Ishikawa (cell line): ENCODE results near the gene DCDC2.

Source experiments
- CEBPB ChIP-seq: IDR thresholded peaks from 2 replicates; pipeline ENCODE4 v1.6.1; 2012
- CREB1 ChIP-seq: IDR thresholded peaks from 2 replicates; pipeline ENCODE4 v1.6.1; 2012; ENCODE audit warnings: low read depth
- EGR1 ChIP-seq: IDR thresholded peaks from 2 replicates; pipeline ENCODE4 v1.6.1; 2012
- EP300 ChIP-seq: IDR thresholded peaks from 2 replicates; pipeline ENCODE4 v1.6.1; 2012; ENCODE audit warnings: borderline replicate concordance
- FOXM1 ChIP-seq: IDR thresholded peaks from 2 replicates; pipeline ENCODE4 v1.6.1; 2012; ENCODE audit warnings: low read depth, borderline replicate concordance
- MAX ChIP-seq: IDR thresholded peaks from 2 replicates; pipeline ENCODE4 v1.6.1; 2012
- NFIC ChIP-seq: IDR thresholded peaks from 2 replicates; pipeline ENCODE4 v1.6.1; 2012
- RAD21 ChIP-seq: IDR thresholded peaks from 2 replicates; pipeline ENCODE4 v1.6.1; 2012; ENCODE audit warnings: low read depth
- REST ChIP-seq: IDR thresholded peaks from 2 replicates; pipeline ENCODE4 v1.6.1; 2012; ENCODE audit warnings: low read depth, mild to moderate bottlenecking
- TAF1 ChIP-seq: IDR thresholded peaks from 2 replicates; pipeline ENCODE4 v1.6.1; 2012; ENCODE audit warnings: low read depth, mild to moderate bottlenecking
- TCF12 ChIP-seq: IDR thresholded peaks from 2 replicates; pipeline ENCODE4 v1.6.1; 2012; ENCODE audit warnings: low read depth
- TEAD4 ChIP-seq: IDR thresholded peaks from 2 replicates; pipeline ENCODE4 v1.6.1; 2012
- USF1 ChIP-seq: IDR thresholded peaks from 2 replicates; pipeline ENCODE4 v1.6.1; 2012
- YY1 ChIP-seq: IDR thresholded peaks from 2 replicates; pipeline ENCODE4 v1.6.1; 2012; ENCODE audit warnings: low read depth
- ZBTB7A ChIP-seq: IDR thresholded peaks from 2 replicates; pipeline ENCODE4 v1.6.1; 2012; ENCODE audit warnings: low read depth

DCDC2 gene

GRCh38 chr6:24344976-24345375, 12.9 kb downstream of the DCDC2 start:
- TF ChIP-seq REST: no peak
- no peak for TF ChIP-seq RAD21
- TF ChIP-seq CREB1: no peak
- TF ChIP-seq TAF1: no peak
- no peak for TF ChIP-seq YY1
- no peak for TF ChIP-seq TEAD4
- TF ChIP-seq EGR1: no peak
- no peak for TF ChIP-seq MAX
- no peak for TF ChIP-seq NFIC
- no peak for TF ChIP-seq ZBTB7A
- TF ChIP-seq FOXM1: no peak
- TF ChIP-seq EP300: no peak
- no peak for TF ChIP-seq TCF12

GRCh38 chr6:24340998-24341938, 16.6 kb downstream of the DCDC2 start:
- TF ChIP-seq YY1 (no peak), NFIC (no peak), CREB1 (no peak), EGR1 (no peak), EP300 (no peak), MAX (no peak), ZBTB7A (no peak), CEBPB (no peak), RAD21 (no peak), TAF1 (no peak), FOXM1 (no peak), TEAD4 (no peak), TCF12 (no peak), REST (no peak), USF1 (no peak)

GRCh38 chr6:24339932-24340331, 17.9 kb downstream of the DCDC2 start:
- TF ChIP-seq EP300 (no peak), TAF1 (no peak), EGR1 (no peak), USF1 (no peak), CEBPB (no peak), NFIC (no peak), CREB1 (no peak), ZBTB7A (no peak), TEAD4 (no peak), FOXM1 (no peak), TCF12 (no peak), RAD21 (no peak), YY1 (no peak), REST (no peak), MAX (no peak)
